Ectodermal cell (in vitro differentiated cells): ENCODE data around the gene EML1.

Source experiments
- H3K27ac ChIP-seq: 2 replicates; pipeline ENCODE4 v1.7.0; 2013; ENCODE audit warnings: mild to moderate bottlenecking, low read depth, low read length; ENCODE audit not compliant: insufficient read depth, poor library complexity, severe bottlenecking
- H3K27me3 ChIP-seq: 2 replicates; pipeline ENCODE4 v1.7.0; 2013; ENCODE audit warnings: mild to moderate bottlenecking, low read length; ENCODE audit not compliant: insufficient read depth, control insufficient read depth, poor library complexity, severe bottlenecking
- H3K36me3 ChIP-seq: one replicate; pipeline ENCODE4 v1.7.0; 2013; ENCODE audit warnings: low read length; ENCODE audit not compliant: control insufficient read depth, insufficient read depth
- H3K4me1 ChIP-seq: one replicate; pipeline ENCODE4 v1.7.0; 2013; ENCODE audit warnings: low read length; ENCODE audit not compliant: control insufficient read depth, insufficient read depth
- H3K4me3 ChIP-seq: 2 replicates; pipeline ENCODE4 v1.7.0; 2013; ENCODE audit warnings: low read depth, low read length, control low read depth; ENCODE audit not compliant: insufficient read depth
- H3K9me3 ChIP-seq: 2 replicates; pipeline ENCODE4 v1.7.0; 2013; ENCODE audit warnings: mild to moderate bottlenecking, low read length, moderate library complexity; ENCODE audit not compliant: control insufficient read depth
- WGBS, 2 experiments: methylation state at CpG; one replicate each; pipeline ENCODE4 v1.1.7; 2013; ENCODE audit warnings: missing lambda C conversion rate in 2 of 2; 5-methylcytosine and 5-hydroxymethylcytosine counted together

EML1 gene

GRCh38 chr14:99936056-99936455 is 142.8 kb downstream of the EML1 start:
- Histone ChIP-seq H3K27ac (no peak overlapping the region), H3K9me3 (no peaks in the 10 kb centered on the region), H3K36me3 (peaks cover 38% of the 10 kb centered on the region), H3K4me1 (no peaks in the 10 kb centered on the region), H3K27me3 (no peaks in the 10 kb centered on the region), H3K4me3 (no peak overlapping the region)
- 96 to 97% methylated on average over 16 of the region's 16 CpGs for WGBS, 2 experiments

DNA sequence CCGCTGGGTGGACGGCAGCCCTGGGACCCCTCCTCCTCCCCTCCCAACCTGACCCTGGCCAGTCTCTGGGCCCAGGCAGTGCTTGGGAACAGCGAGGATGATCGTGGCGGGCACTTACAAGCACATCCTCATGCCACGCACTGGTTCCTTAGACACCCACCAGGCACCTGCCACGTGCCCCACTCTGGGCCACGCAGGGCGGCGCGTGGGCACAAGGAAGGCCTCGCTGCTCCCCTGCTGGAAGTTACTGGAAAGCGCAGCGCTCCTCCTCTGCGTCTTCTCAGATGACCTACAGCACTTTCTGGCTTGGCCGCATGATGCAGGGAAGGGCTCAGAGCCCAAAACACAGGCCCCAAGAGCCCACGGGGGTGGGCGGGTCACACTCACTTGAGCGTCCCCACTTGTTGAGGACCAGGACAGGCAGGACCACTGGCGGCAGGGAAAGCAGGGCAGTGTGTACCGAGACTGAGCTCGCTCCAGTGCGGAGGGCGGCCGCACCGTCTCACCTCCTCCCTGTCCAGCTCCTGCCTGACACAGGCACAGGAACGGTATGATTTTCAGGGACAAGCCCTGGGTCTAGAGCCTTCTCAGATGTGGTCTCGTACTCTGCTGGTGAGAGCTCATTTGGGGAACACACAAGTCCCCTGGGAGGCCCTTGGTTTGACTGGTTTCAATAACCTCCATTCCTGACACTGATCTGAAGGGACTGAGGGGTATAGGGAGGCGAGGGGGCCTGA is 143.7 kb downstream of the EML1 start:
- H3K9me3 ChIP-seq: no peaks in the 10 kb centered on the region
- peaks cover 40% of the 10 kb centered on the region for H3K36me3 ChIP-seq
- H3K4me3 ChIP-seq: no peak overlapping the region
- no peak overlapping the region for H3K27ac ChIP-seq
- 93% methylated on average over 29 of the region's 29 CpGs for WGBS, 2 experiments
- H3K4me1 ChIP-seq: no peaks in the 10 kb centered on the region
- no peaks in the 10 kb centered on the region for H3K27me3 ChIP-seq

GRCh38 chr14:99937475-99938244 is 144.4 kb downstream of the EML1 start:
- Histone ChIP-seq H3K4me1 (no peaks in the 10 kb centered on the region), H3K36me3 (peaks cover 44% of the 10 kb centered on the region), H3K27ac (no peak overlapping the region), H3K4me3 (no peak overlapping the region), H3K9me3 (no peaks in the 10 kb centered on the region), H3K27me3 (no peaks in the 10 kb centered on the region)
- WGBS, 2 experiments: 93 to 95% methylated on average over 14 of the region's 14 CpGs

- Histone ChIP-seq H3K27ac (no peak overlapping the region), H3K4me3 (no peak overlapping the region), H3K27me3 (no peaks in the 10 kb centered on the region), H3K36me3 (peaks cover 48% of the 10 kb centered on the region), H3K9me3 (no peaks in the 10 kb centered on the region), H3K4me1 (no peaks in the 10 kb centered on the region)
- WGBS, 2 experiments: 93% methylated on average over 8 of the region's 8 CpGs
These were observed 145.2 kb downstream of the EML1 start for GRCh38 chr14:99938376-99938775.

DNA sequence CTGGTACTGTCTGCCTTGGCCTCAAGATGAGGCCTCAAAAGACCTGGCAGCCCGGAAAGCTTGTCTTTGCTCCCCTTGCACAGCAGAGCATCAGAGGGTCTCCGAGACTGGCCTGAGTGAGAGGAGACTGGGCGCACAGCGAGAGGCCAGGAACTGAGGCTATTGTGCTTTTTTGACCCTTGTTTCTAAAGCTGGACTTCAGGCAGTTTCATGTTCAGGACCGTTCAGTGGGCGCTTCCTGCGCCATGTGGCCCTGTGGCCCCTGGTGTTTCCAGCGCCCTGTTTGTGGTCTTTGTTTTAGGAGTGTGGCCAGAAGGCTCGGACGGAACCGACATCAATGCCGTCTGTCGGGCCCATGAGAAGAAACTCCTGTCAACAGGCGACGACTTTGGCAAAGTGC is 145.7 kb downstream of the EML1 start:
- 95 to 97% methylated on average over 15 of the region's 15 CpGs for WGBS, 2 experiments
- Histone ChIP-seq H3K4me3 (no peak overlapping the region), H3K36me3 (peaks cover 48% of the 10 kb centered on the region)

GRCh38 chr14:99939421-99939820 is 146.2 kb downstream of the EML1 start:
- WGBS, 2 experiments: 95 to 96% methylated on average over 17 of the region's 17 CpGs
- Histone ChIP-seq H3K4me3 (no peak overlapping the region), H3K36me3 (peaks cover 48% of the 10 kb centered on the region), H3K27ac (no peak overlapping the region), H3K27me3 (no peaks in the 10 kb centered on the region), H3K9me3 (no peaks in the 10 kb centered on the region), H3K4me1 (no peaks in the 10 kb centered on the region)

More for the DNA sequence above, 145.7 kb downstream of the EML1 start:
- Histone ChIP-seq H3K4me1 (no peaks in the 10 kb centered on the region), H3K9me3 (no peaks in the 10 kb centered on the region), H3K27me3 (no peaks in the 10 kb centered on the region), H3K27ac (no peak overlapping the region)

GRCh38 chr14:99940064-99940463 is 146.9 kb downstream of the EML1 start:
- Histone ChIP-seq H3K4me3 (no peak overlapping the region), H3K9me3 (no peaks in the 10 kb centered on the region), H3K27ac (no peak overlapping the region), H3K4me1 (no peaks in the 10 kb centered on the region), H3K27me3 (no peaks in the 10 kb centered on the region), H3K36me3 (peaks cover 48% of the 10 kb centered on the region)
- WGBS, 2 experiments: 95 to 97% methylated on average over 15 of the region's 15 CpGs

DNA sequence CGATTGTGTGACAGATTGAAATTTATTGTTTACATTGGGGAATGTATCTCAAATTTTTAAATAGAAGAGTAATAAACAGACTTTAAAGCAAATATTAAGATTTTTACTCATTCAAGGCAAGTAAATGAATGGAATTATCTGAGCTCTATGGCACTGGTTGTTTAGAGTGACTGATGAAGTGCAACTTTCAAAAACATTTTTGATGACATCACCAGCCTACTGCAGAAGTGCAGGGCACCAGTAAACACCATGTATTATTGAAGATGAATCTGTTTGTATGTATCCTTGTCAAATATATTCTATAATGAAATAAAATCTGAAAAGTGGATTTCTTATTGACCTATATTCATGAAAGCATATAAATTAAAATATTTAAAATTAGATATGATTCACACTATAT is 148.0 kb downstream of the EML1 start:
- 83% methylated on average over 1 of the region's 1 CpG for WGBS, 2 experiments

GRCh38 chr14:99943620-99944019 is 150.4 kb downstream of the EML1 start:
- H3K4me3 ChIP-seq: no peak overlapping the region
- no peaks in the 10 kb centered on the region for H3K9me3 ChIP-seq
- WGBS, 2 experiments: 94 to 96% methylated on average over 9 of the region's 9 CpGs
- no peaks in the 10 kb centered on the region for H3K4me1 ChIP-seq
- H3K36me3 ChIP-seq: peaks cover 29% of the 10 kb centered on the region
- H3K27ac ChIP-seq: no peak overlapping the region
- H3K27me3 ChIP-seq: no peaks in the 10 kb centered on the region

More for the DNA sequence above, 148.0 kb downstream of the EML1 start:
- no peaks in the 10 kb centered on the region for H3K4me1 ChIP-seq
- H3K27ac ChIP-seq: no peak overlapping the region
- no peak overlapping the region for H3K4me3 ChIP-seq
- no peaks in the 10 kb centered on the region for H3K9me3 ChIP-seq
- peaks cover 43% of the 10 kb centered on the region for H3K36me3 ChIP-seq
- no peaks in the 10 kb centered on the region for H3K27me3 ChIP-seq

GRCh38 chr14:99944241-99944651 is 151.0 kb downstream of the EML1 start:
- WGBS, 2 experiments: 85 to 87% methylated on average over 13 of the region's 13 CpGs
- Histone ChIP-seq H3K36me3 (peaks cover 26% of the 10 kb centered on the region), H3K9me3 (no peaks in the 10 kb centered on the region), H3K4me1 (no peaks in the 10 kb centered on the region), H3K27ac (no peak overlapping the region), H3K4me3 (no peak overlapping the region), H3K27me3 (no peaks in the 10 kb centered on the region)
